ENCODE measurements around the gene FIGLA.

DNA sequence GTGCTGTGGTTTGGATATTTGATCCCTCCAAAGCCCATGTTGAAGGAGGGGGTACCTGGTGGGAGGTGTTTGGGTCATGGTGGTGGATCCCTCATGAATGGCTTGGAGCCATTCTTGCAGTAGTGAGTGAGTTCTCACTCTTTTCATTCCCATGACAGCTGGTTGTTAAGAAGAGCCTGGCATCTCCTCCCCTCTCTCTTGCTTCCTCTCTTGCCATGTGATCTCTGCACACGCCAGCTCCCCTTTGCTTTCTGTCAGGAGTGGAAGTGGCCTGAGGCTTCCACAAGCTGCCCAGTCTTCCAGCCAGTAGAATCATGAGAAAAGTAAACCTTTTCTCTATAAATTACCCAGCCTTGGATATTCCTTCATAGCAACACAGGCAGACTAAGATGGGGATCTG, 31.0 kb downstream of the FIGLA start:
- no peak for TF ChIP-seq POLR2AphosphoS5 (IDR thresholded peaks at IDR 0.05)
- TF ChIP-seq, protein P1, sequence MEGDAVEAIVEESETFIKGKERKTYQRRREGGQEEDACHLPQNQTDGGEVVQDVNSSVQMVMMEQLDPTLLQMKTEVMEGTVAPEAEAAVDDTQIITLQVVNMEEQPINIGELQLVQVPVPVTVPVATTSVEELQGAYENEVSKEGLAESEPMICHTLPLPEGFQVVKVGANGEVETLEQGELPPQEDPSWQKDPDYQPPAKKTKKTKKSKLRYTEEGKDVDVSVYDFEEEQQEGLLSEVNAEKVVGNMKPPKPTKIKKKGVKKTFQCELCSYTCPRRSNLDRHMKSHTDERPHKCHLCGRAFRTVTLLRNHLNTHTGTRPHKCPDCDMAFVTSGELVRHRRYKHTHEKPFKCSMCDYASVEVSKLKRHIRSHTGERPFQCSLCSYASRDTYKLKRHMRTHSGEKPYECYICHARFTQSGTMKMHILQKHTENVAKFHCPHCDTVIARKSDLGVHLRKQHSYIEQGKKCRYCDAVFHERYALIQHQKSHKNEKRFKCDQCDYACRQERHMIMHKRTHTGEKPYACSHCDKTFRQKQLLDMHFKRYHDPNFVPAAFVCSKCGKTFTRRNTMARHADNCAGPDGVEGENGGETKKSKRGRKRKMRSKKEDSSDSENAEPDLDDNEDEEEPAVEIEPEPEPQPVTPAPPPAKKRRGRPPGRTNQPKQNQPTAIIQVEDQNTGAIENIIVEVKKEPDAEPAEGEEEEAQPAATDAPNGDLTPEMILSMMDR (IDR thresholded peaks at IDR 0.05) = no peak
- no peak for TF ChIP-seq EP300 (IDR thresholded peaks at IDR 0.05)
- no peak for TF ChIP-seq POLR2A (IDR thresholded peaks at IDR 0.05)
